Mononuclear cell (primary cell): ENCODE results near the gene RABIF. TPM values are rescaled to one million over a fixed set of nuclear protein-coding genes. Genes with fewer than 3 reads are reported as not detected.
"Not testable (repeated sequence)": the region's sequence is repeated elsewhere in the genome, so short reads cannot be mapped to it uniquely, and the experiment has no call there.

ENCODE experiments used
- H3K27me3 ChIP-seq: 2 replicates; pipeline ENCODE4 v1.6.0; 2011; ENCODE audit warnings: low read length, control low read depth; ENCODE audit not compliant: insufficient read depth
- H3K4me1 ChIP-seq: 2 replicates; pipeline ENCODE4 v1.5.1; 2011; ENCODE audit warnings: mild to moderate bottlenecking, low read length, control low read depth; ENCODE audit not compliant: insufficient read depth
- H3K4me3 ChIP-seq: 2 replicates; pipeline ENCODE4 v1.5.1; 2011; ENCODE audit warnings: mild to moderate bottlenecking, low read length, moderate library complexity
- H3K9me3 ChIP-seq: 2 replicates; pipeline ENCODE4 v1.5.1; 2011; ENCODE audit warnings: low read depth, mild to moderate bottlenecking, control low read depth, low read length
- total RNA-seq: library from RNA; depleted of rRNA; stranded (reverse); fragments of >200 nt; gene quantifications from one replicate; pipeline ENCODE4 v1.2.3, GENCODE V29; 2012

RABIF gene
- total RNA-seq: 5.1 TPM

GRCh38 chr1:202888531-202889360, at the start of gene RABIF:
TSS of gene RABIF (minus strand) at chr1:202889149. CDS start at chr1:202889098, 51 bp downstream.
- Histone ChIP-seq H3K9me3 (no peaks in the 10 kb centered on the region), H3K27me3 (no peaks in the 10 kb centered on the region), H3K4me3 (peak within 1 kb of the TSS; percentile 77), H3K4me1 (peaks cover 31% of the 10 kb centered on the region)

GRCh38 chr1:202938287-202938925, 49.5 kb upstream of the RABIF start:
- no peak overlapping the region for H3K4me3 ChIP-seq
- no peaks in the 10 kb centered on the region for H3K9me3 ChIP-seq
- no peaks in the 10 kb centered on the region for H3K4me1 ChIP-seq
- H3K27me3 ChIP-seq: no peaks in the 10 kb centered on the region

GRCh38 chr1:202936409-202936808, 47.5 kb upstream of the RABIF start:
- not testable (repeated sequence) for H3K27me3 ChIP-seq, H3K4me3 ChIP-seq, H3K4me1 ChIP-seq, H3K9me3 ChIP-seq

GRCh38 chr1:202935844-202936243, 46.9 kb upstream of the RABIF start:
- no peaks in the 10 kb centered on the region for H3K4me1 ChIP-seq
- H3K9me3 ChIP-seq: no peaks in the 10 kb centered on the region
- no peak overlapping the region for H3K4me3 ChIP-seq
- H3K27me3 ChIP-seq: peaks cover 3% of the 10 kb centered on the region

- Histone ChIP-seq H3K9me3 (no peaks in the 10 kb centered on the region), H3K4me1 (no peaks in the 10 kb centered on the region), H3K4me3 (no peak overlapping the region), H3K27me3 (peaks cover 3% of the 10 kb centered on the region)
Observed at GRCh38 chr1:202934755-202935154, 45.8 kb upstream of the RABIF start.

- Histone ChIP-seq H3K9me3 (no peaks in the 10 kb centered on the region), H3K4me3 (no peak overlapping the region), H3K27me3 (peaks cover 3% of the 10 kb centered on the region), H3K4me1 (peaks cover 4% of the 10 kb centered on the region)
Observed at GRCh38 chr1:202932476-202932875, 43.5 kb upstream of the RABIF start.

GRCh38 chr1:202926581-202927491, 37.9 kb upstream of the RABIF start, which contains the start of gene KLHL12:
TSS of gene KLHL12 (minus strand) at chr1:202927234. CDS start at chr1:202925162, 2,072 bp downstream.
- Histone ChIP-seq H3K9me3 (no peaks in the 10 kb centered on the region), H3K27me3 (no peaks in the 10 kb centered on the region), H3K4me1 (peaks cover 17% of the 10 kb centered on the region), H3K4me3 (peak within 1 kb of the TSS; percentile 98)

- Histone ChIP-seq H3K9me3 (no peaks in the 10 kb centered on the region), H3K4me1 (peaks cover 17% of the 10 kb centered on the region), H3K4me3 (no peak overlapping the region), H3K27me3 (no peaks in the 10 kb centered on the region)
Observed at GRCh38 chr1:202923533-202923932, 34.6 kb upstream of the RABIF start.

- H3K9me3 ChIP-seq: no peaks in the 10 kb centered on the region
- H3K4me3 ChIP-seq: no peak overlapping the region
Observed at GRCh38 chr1:202919615-202920014, 30.7 kb upstream of the RABIF start.

GRCh38 chr1:202915146-202915545, 26.2 kb upstream of the RABIF start:
- Histone ChIP-seq H3K9me3 (no peaks in the 10 kb centered on the region), H3K4me1 (no peaks in the 10 kb centered on the region), H3K27me3 (no peaks in the 10 kb centered on the region), H3K4me3 (no peak overlapping the region)

More at GRCh38 chr1:202919615-202920014, 30.7 kb upstream of the RABIF start:
- H3K4me1 ChIP-seq: peaks cover 3% of the 10 kb centered on the region
- H3K27me3 ChIP-seq: no peaks in the 10 kb centered on the region

- H3K4me3 ChIP-seq, H3K9me3 ChIP-seq, H3K27me3 ChIP-seq, H3K4me1 ChIP-seq: not testable (repeated sequence)
Observed at GRCh38 chr1:202912476-202912875, 23.5 kb upstream of the RABIF start.

GRCh38 chr1:202909494-202909893, 20.5 kb upstream of the RABIF start:
- Histone ChIP-seq H3K9me3 (no peaks in the 10 kb centered on the region), H3K4me1 (no peaks in the 10 kb centered on the region), H3K4me3 (no peak overlapping the region), H3K27me3 (no peaks in the 10 kb centered on the region)

- Histone ChIP-seq H3K4me1 (no peaks in the 10 kb centered on the region), H3K4me3 (no peak overlapping the region), H3K27me3 (no peaks in the 10 kb centered on the region), H3K9me3 (no peaks in the 10 kb centered on the region)
Observed at GRCh38 chr1:202908998-202909397, 20.0 kb upstream of the RABIF start.

GRCh38 chr1:202905331-202905730, 16.4 kb upstream of the RABIF start:
- Histone ChIP-seq H3K4me3 (no peak overlapping the region), H3K4me1 (no peaks in the 10 kb centered on the region), H3K27me3 (no peaks in the 10 kb centered on the region), H3K9me3 (no peaks in the 10 kb centered on the region)

- not testable (repeated sequence) for H3K4me1 ChIP-seq, H3K4me3 ChIP-seq, H3K27me3 ChIP-seq, H3K9me3 ChIP-seq
Observed at GRCh38 chr1:202903808-202904207, 14.9 kb upstream of the RABIF start.
